HL-60 (cell line): ENCODE data around the gene LAMC3.

Source experiments
- DNase-seq, 2 experiments: peaks; one replicate each; pipeline ENCODE4 v3.0.0-alpha.2; 2010 to 2020; ENCODE audit warnings: low read depth in 1 of 2, low spot score in 1 of 2
- H3K27ac ChIP-seq: fragments of 250-450 bp; sonication (Bioruptor Pico); replicated peaks from 2 replicates; pipeline ENCODE4 v1.5.1; 2020; ENCODE audit warnings: mild to moderate bottlenecking, moderate library complexity
- H3K27me3 ChIP-seq: fragments of 250-450 bp; sonication (Bioruptor Pico); 2 replicates; pipeline ENCODE4 v1.5.1; 2021; ENCODE audit warnings: mild to moderate bottlenecking, moderate library complexity; ENCODE audit not compliant: insufficient read depth, poor library complexity, severe bottlenecking
- H3K4me3 ChIP-seq: replicated peaks from 2 replicates; pipeline ENCODE4 v1.5.1; 2011; ENCODE audit warnings: mild to moderate bottlenecking, control low read depth, low read length; ENCODE audit not compliant: insufficient read depth
- GABPA ChIP-seq: IDR thresholded peaks from 2 replicates; pipeline ENCODE4 v1.6.1; 2012; ENCODE audit warnings: low read depth
- POLR2AphosphoS5 ChIP-seq: IDR thresholded peaks from 2 replicates; pipeline ENCODE4 v1.6.1; 2012; ENCODE audit warnings: low read depth
- REST ChIP-seq: IDR thresholded peaks from 2 replicates; pipeline ENCODE4 v1.6.1; 2012; ENCODE audit warnings: low read depth; ENCODE audit not compliant: insufficient replicate concordance
- SPI1 ChIP-seq: IDR thresholded peaks from 2 replicates; pipeline ENCODE4 v1.6.1; 2012; ENCODE audit warnings: low read depth, mild to moderate bottlenecking, borderline replicate concordance
- TF ChIP-seq, protein P1 (sequence below): IDR thresholded peaks from one replicate; pipeline ENCODE4 v1.5.1; 2011; ENCODE audit warnings: low read length, control low read depth, inconsistent platforms; ENCODE audit not compliant: insufficient read depth

Gene LAMC3

GRCh38 chr9:130983359-130983670, 25.7 kb upstream of the LAMC3 start:
- H3K27ac ChIP-seq: no peak overlapping the region
- H3K4me3 ChIP-seq: no peak overlapping the region
- no peak for DNase-seq
- no peaks in the 10 kb centered on the region for H3K27me3 ChIP-seq
- TF ChIP-seq GABPA: no peak
- TF ChIP-seq REST: no peak
- TF ChIP-seq, protein P1, sequence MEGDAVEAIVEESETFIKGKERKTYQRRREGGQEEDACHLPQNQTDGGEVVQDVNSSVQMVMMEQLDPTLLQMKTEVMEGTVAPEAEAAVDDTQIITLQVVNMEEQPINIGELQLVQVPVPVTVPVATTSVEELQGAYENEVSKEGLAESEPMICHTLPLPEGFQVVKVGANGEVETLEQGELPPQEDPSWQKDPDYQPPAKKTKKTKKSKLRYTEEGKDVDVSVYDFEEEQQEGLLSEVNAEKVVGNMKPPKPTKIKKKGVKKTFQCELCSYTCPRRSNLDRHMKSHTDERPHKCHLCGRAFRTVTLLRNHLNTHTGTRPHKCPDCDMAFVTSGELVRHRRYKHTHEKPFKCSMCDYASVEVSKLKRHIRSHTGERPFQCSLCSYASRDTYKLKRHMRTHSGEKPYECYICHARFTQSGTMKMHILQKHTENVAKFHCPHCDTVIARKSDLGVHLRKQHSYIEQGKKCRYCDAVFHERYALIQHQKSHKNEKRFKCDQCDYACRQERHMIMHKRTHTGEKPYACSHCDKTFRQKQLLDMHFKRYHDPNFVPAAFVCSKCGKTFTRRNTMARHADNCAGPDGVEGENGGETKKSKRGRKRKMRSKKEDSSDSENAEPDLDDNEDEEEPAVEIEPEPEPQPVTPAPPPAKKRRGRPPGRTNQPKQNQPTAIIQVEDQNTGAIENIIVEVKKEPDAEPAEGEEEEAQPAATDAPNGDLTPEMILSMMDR: no peak
- no peak for TF ChIP-seq POLR2AphosphoS5
- no peak for TF ChIP-seq SPI1

DNA sequence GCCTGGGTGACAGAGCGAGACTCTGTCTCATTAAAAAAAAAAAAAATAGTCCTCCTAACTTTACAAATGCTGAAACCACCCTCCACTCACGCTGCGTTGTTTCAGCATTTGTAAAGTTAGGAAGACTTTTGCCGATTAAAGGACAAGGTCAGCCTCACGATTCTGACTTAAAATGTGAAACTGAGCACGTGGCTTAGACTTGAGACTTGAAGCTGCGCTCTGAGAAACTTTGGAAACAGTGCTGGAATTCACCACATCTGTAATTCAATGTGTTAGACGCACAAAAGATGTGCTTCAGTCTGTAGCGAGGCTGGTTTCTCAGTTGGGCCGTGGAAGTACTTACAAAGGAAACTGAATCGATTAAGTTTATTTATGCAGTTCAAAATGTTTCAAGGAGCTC, 25.0 kb upstream of the LAMC3 start:
- no peak for DNase-seq
- Histone ChIP-seq H3K27me3 (no peaks in the 10 kb centered on the region), H3K4me3 (no peak overlapping the region), H3K27ac (no peak overlapping the region)
- TF ChIP-seq POLR2AphosphoS5: no peak
- no peak for TF ChIP-seq GABPA
- TF ChIP-seq, protein P1: no peak
- TF ChIP-seq REST: no peak
- no peak for TF ChIP-seq SPI1

- TF ChIP-seq, protein P1: no peak
- TF ChIP-seq SPI1 (no peak), POLR2AphosphoS5 (no peak), GABPA (no peak), REST (no peak)
- no peak for DNase-seq
- no peak overlapping the region for H3K27ac ChIP-seq
- no peak overlapping the region for H3K4me3 ChIP-seq
- no peaks in the 10 kb centered on the region for H3K27me3 ChIP-seq
Measured at GRCh38 chr9:130984521-130984920, 24.5 kb upstream of the LAMC3 start.
